Activated CD8-positive, alpha-beta memory T cell treated with anti-CD3 and anti-CD28 coated beads, Interleukin-2, amount 10 ng/mL, durations not matched to agents 7 days and 5 days (primary cell): Measurements from ENCODE around the gene SP140. TPM values are rescaled to one million over a fixed set of nuclear protein-coding genes. Genes with fewer than 3 reads are reported as not detected.
"Not testable (repeated sequence)": the region's sequence is repeated elsewhere in the genome, so short reads cannot be mapped to it uniquely, and the experiment has no call there.

ENCODE experiments used
- ATAC-seq: fragments of 150-1000 bp; cut with Tn5 transposase; one replicate; pipeline ENCODE4 v1.10.0; 2021; ENCODE audit warnings: moderate library complexity
- CTCF ChIA-PET: fragments of 350-600 bp; sonication (Branson Sonifier 250); formaldehyde crosslinking; loops from one replicate; lab custom pipeline; 2021; ENCODE audit warnings: antibody characterized with exemption; lab: Charles Lee
- DNase-seq: peaks from one replicate; pipeline ENCODE4 v3.0.0-alpha.2; 2020
- H3K27ac Mint-ChIP-seq: one replicate; pipeline ENCODE4 v1.8.0; 2021; ENCODE audit warnings: mild to moderate bottlenecking, mixed read lengths
- H3K27me3 Mint-ChIP-seq: one replicate; pipeline ENCODE4 v1.8.0; 2021; ENCODE audit warnings: mixed read lengths
- H3K36me3 Mint-ChIP-seq: one replicate; pipeline ENCODE4 v1.8.0; 2021; ENCODE audit warnings: mild to moderate bottlenecking, mixed read lengths
- H3K4me1 Mint-ChIP-seq: one replicate; pipeline ENCODE4 v1.8.0; 2021; ENCODE audit warnings: mixed read lengths
- H3K4me3 Mint-ChIP-seq: one replicate; pipeline ENCODE4 v1.8.0; 2021; ENCODE audit warnings: mild to moderate bottlenecking, moderate library complexity, mixed read lengths
- H3K9me3 Mint-ChIP-seq: one replicate; pipeline ENCODE4 v1.8.0; 2022; ENCODE audit warnings: low read depth, mixed read lengths
- total RNA-seq, 2 experiments: library from RNA; stranded (reverse); gene quantifications; one replicate each; pipeline ENCODE4 v1.2.3, GENCODE V29; 2021

Gene SP140
- total RNA-seq, 2 experiments from 2014 or later = 132 to 142 TPM

DNA sequence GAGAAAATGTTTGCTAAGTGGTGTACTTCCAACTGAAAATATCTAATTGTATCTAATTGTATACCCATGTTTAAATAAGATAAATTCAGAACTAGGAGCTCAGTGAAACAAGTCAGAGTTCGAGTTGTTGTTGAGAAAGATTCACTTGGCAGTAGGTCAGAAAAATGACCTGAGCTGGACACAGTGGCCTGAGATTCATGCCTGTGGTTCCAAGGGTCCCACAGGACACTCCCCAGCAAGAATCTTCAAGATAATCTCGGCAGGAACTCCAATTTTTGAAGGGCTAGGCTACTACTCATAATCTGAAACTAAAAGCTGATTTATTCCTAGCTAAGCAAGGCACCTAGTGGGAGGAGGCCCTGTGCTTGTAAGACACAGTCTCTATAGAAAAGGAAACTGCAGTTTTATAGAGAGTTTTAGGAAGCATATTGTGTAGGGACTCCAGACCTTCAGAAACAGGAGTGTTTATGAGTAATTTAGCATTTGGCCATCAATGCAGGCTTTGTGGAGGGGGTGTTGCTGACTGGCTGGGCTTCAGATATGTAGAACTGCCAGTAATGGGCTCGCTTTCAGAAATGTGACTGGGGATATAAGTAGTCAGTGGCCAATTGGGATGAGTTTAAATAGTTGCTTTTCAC, 43.2 kb downstream of the SP140 start:
- CTCF ChIA-PET = no interaction called here
- peak; percentile 55 for ATAC-seq
- no peak overlapping the region for H3K4me3 Mint-ChIP-seq

DNA sequence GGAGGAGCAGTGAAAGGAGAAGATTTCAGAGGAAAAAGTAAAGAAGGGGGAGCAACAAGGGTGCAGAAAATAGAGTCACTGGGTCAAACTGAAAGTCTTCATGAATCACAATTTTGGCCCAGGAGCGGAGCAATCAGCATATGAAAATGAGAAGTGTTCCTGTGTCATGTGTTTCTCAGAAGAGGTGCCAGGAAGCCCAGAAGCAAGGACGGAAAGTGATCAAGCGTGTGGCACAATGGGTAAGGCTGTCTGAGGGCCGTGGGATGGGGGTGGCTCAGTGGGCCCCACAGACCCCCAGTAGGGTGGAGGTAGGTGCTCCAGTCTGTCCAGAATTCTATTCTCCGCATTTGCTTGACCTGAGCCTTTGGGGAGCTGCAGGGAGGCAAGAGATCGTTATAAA, 44.2 kb downstream of the SP140 start:
- H3K36me3 Mint-ChIP-seq = peaks cover 84% of the 10 kb centered on the region
- H3K4me3 Mint-ChIP-seq = no peak overlapping the region
- CTCF ChIA-PET = no interaction called here
- H3K27me3 Mint-ChIP-seq = no peaks in the 10 kb centered on the region
- peak overlapping the region; percentile 72 for H3K27ac Mint-ChIP-seq
- ATAC-seq (no peak), DNase-seq (no peak)
- peaks cover 38% of the 10 kb centered on the region for H3K4me1 Mint-ChIP-seq
- peaks cover 7% of the 10 kb centered on the region for H3K9me3 Mint-ChIP-seq

More for the DNA sequence above, 43.2 kb downstream of the SP140 start:
- peaks cover 7% of the 10 kb centered on the region for H3K9me3 Mint-ChIP-seq
- peaks cover 88% of the 10 kb centered on the region for H3K36me3 Mint-ChIP-seq
- H3K4me1 Mint-ChIP-seq = peaks cover 44% of the 10 kb centered on the region
- peak overlapping the region; percentile 72 for H3K27ac Mint-ChIP-seq
- no peak for DNase-seq
- H3K27me3 Mint-ChIP-seq = no peaks in the 10 kb centered on the region

DNA sequence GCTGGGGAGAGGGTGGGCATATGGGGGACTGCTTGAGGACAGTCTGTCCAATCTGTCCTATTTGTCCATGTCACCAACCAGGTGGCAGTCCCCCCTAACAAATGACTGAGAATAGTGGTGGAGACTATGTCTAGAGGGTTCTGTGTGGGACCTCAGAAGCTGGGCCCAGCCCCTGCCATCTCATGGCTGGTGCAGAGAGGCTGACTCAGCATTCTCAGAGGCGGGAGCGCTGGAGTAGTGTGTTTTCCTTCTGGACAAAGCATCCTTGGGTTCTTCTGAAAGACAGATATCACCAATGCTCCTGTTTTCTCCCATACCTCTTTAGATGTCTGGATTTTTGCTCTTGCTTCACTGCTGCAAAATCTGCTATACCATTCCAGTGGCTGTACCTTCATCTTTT, 57.4 kb downstream of the SP140 start:
- no peak overlapping the region for H3K27ac Mint-ChIP-seq
- ATAC-seq (no peak), DNase-seq (no peak)
- peaks cover 17% of the 10 kb centered on the region for H3K4me1 Mint-ChIP-seq
- CTCF ChIA-PET = no interaction called here
- peaks cover 69% of the 10 kb centered on the region for H3K36me3 Mint-ChIP-seq
- H3K9me3 Mint-ChIP-seq = peaks cover 2% of the 10 kb centered on the region
- no peaks in the 10 kb centered on the region for H3K27me3 Mint-ChIP-seq
- H3K4me3 Mint-ChIP-seq = no peak overlapping the region

DNA sequence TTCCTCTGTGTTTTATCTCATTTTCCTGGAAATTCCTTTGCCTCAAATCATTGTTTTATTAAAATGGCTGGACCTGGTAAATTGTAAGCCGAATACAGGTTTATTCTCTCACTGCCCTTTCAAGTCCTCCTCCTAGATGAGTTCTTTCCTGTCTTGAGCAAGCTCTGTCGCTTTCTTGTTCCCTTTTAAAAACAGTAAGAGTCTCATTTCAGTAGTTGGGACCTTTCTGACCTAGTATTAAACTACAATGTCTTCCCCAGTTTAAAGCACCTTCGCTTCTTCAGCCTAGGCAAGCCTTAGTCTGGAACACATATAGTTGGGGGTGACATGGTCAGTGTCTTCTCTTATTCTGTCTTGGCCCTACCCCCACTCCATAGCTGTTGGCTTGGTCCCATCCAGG, 60.5 kb downstream of the SP140 start:
- CTCF ChIA-PET = no interaction called here
- Mint-ChIP-seq H3K27me3 (no peaks in the 10 kb centered on the region), H3K27ac (no peak overlapping the region), H3K36me3 (peaks cover 75% of the 10 kb centered on the region), H3K4me1 (peaks cover 31% of the 10 kb centered on the region), H3K4me3 (no peak overlapping the region), H3K9me3 (peaks cover 3% of the 10 kb centered on the region)
- no peak for DNase-seq
- no peak for ATAC-seq

DNA sequence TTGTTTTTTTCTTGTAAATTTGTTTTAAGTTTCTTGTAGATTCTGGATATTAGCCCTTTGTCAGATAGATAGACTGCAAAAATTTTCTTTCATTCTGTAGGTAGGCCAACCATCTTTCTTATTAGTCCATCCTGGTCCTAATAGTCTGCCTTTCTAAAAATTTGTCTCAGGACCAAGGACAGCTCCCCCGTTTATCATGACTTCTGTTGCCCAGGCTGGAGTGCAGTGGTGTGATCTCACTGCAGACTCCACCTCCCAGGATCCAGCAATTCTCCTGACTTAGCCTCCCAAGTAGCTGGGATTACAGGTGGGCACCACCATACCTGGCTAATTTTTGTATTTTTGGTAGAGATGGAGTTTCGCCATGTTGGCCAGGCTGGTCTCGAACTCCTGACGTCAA, 63.8 kb downstream of the SP140 start:
- Mint-ChIP-seq H3K4me1 (peaks cover 31% of the 10 kb centered on the region), H3K36me3 (peaks cover 88% of the 10 kb centered on the region)
- H3K27me3 Mint-ChIP-seq, H3K4me3 Mint-ChIP-seq, H3K27ac Mint-ChIP-seq, ATAC-seq, H3K9me3 Mint-ChIP-seq, DNase-seq: not testable (repeated sequence)
- CTCF ChIA-PET = interaction anchor here (1.0 to 1.6 kb wide), 2 partner anchors 16 to 129 kb away, joined by 3 to 4 read pairs; no protein-coding TSS in a partner anchor

DNA sequence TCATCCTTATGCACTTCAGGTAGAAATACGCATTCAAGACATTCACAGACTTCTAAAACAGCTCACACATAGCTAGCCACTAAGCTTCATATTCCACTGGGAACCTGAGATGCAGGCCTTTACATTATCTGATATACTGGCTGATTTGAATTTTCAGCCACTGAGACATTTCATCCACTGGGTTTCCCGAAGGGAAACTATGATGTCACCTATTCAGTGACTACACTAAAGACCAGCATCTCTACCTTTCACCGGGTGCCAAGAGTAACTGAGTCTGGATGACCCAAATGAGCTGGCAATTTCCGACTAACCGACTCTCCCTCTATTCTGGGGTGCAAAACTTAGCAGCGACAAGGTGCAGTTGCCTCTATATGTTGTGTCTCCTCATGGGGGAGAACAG, 69.7 kb downstream of the SP140 start:
- Mint-ChIP-seq H3K4me3 (no peak overlapping the region), H3K27ac (no peak overlapping the region), H3K36me3 (peaks cover 97% of the 10 kb centered on the region), H3K27me3 (no peaks in the 10 kb centered on the region), H3K4me1 (peaks cover 11% of the 10 kb centered on the region), H3K9me3 (peaks cover 10% of the 10 kb centered on the region)
- DNase-seq = no peak
- CTCF ChIA-PET = no interaction called here
- ATAC-seq = no peak

DNA sequence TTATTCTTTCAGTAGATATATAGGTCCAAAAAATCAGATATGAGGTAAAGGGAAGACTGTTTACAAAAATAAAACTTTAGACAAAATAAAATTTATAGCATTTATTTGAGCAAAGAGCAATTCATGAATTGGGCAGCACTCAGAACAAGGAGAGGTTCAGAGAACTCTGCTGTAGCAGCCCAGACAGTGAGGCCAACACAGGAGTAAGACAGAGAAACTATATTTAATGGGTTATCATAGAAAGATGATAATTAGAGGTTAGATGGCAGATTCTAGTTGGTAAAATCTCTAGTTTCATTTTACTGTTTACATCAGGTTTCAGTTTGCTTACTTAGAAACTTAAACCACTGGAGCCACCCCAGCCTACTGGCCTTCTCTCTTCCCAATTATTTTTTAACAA, 71.4 kb downstream of the SP140 start:
- H3K4me3 Mint-ChIP-seq = no peak overlapping the region
- no peak overlapping the region for H3K27ac Mint-ChIP-seq
- H3K4me1 Mint-ChIP-seq = peaks cover 11% of the 10 kb centered on the region
- DNase-seq (no peak), ATAC-seq (no peak)
- H3K36me3 Mint-ChIP-seq = peaks cover 95% of the 10 kb centered on the region
- peaks cover 18% of the 10 kb centered on the region for H3K9me3 Mint-ChIP-seq
- no peaks in the 10 kb centered on the region for H3K27me3 Mint-ChIP-seq
- CTCF ChIA-PET = interaction anchor here (1.5 kb wide), 1 partner anchor 16 kb away, joined by 4 read pairs; no protein-coding TSS in a partner anchor

DNA sequence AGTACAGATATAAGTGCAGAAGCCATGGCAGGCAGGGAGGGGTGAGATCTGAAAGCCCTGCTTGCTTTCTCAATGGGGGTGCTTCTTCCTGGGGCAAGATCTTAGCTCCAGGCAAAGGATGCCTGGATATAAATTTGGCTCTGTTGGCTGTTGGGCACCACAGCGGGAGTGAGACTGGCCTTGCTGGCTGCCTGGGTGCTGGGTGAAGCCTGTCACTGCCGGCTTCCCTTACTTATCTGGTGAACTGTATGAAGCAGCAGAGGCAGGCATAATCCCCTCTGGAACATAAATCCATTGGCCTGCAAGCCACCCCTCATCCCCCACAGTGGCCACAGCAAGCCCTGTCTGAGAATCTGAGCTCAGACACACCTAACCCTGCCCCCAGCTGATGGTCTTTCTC, 74.1 kb downstream of the SP140 start:
- peaks cover 28% of the 10 kb centered on the region for H3K9me3 Mint-ChIP-seq

DNA sequence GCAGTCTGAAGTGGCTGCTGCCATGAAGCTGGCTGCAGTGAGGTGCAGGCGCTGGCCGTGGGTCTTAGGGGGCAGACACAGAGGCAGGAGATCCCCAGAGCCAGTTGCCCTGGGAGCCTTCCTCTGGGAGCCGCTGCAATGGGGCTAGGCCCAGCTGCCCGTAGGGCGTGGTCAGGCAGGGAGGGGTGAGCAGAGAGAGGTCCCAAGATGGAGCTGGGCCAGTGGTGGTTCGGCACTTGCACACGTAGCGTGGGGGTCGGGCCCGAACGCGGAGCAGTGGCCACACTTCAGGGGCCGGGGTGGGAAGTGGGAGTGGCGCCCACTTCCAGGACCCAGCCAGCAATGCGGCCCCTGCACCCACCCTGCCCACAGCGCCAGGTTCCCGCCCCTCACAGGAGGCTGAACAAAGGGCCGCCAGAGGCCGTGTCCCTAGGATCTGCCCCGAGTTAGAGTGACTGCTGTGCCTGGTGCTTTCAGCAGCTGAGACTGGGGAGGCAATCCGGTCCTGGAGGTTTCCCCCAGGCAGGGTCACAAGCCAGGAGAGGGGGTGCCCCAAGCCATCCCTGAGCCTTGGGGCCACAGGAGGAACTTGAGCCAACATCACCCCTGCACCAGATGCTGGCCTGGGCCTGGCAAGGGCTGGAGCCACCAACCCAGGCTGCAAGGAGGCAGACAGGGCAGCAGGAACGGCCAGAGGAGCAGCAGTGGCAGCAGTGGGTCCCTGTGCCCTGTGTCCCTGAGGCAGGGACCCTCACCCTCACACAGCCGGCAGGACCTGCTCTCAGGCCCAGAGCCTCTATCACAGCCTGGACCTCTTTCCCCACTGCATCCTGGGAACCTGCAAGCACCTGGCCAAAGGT, 80.1 kb downstream of the SP140 start:
- Mint-ChIP-seq H3K4me3 (no peak overlapping the region), H3K9me3 (peaks cover 13% of the 10 kb centered on the region), H3K36me3 (peaks cover 61% of the 10 kb centered on the region), H3K27ac (no peak overlapping the region), H3K4me1 (no peaks in the 10 kb centered on the region), H3K27me3 (no peaks in the 10 kb centered on the region)
- ATAC-seq (no peak), DNase-seq (no peak)
- CTCF ChIA-PET = no interaction called here

More for the DNA sequence above, 74.1 kb downstream of the SP140 start:
- CTCF ChIA-PET = no interaction called here
- Mint-ChIP-seq H3K27ac (no peak overlapping the region), H3K4me3 (no peak overlapping the region), H3K4me1 (peaks cover 11% of the 10 kb centered on the region), H3K36me3 (peaks cover 87% of the 10 kb centered on the region), H3K27me3 (no peaks in the 10 kb centered on the region)
- ATAC-seq (no peak), DNase-seq (no peak)

DNA sequence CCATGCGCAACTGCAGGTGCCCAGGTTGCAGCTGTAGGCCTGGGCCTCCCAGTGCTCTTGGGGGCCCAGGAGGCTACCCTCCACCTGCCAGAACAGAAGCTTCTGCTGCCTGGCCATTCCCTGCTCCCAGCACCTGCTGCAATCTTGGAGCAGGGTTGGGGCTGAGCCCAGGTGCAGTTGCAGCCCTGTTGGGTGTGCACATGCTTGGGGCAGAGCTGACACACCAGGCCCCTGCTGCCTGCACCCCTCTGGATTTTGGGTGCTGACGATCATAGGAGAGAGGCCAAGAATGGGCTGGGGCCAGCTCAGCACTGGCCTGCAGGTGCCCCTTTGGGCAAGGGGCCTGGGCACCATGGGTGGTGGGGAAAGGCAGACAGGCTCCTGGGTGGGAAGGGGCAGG, 80.9 kb downstream of the SP140 start:
- Mint-ChIP-seq H3K27me3 (no peaks in the 10 kb centered on the region), H3K9me3 (peaks cover 13% of the 10 kb centered on the region), H3K4me1 (no peaks in the 10 kb centered on the region), H3K27ac (no peak overlapping the region), H3K36me3 (peaks cover 58% of the 10 kb centered on the region), H3K4me3 (no peak overlapping the region)
- ATAC-seq (peak; percentile 20), DNase-seq (no peak)
- CTCF ChIA-PET = no interaction called here

DNA sequence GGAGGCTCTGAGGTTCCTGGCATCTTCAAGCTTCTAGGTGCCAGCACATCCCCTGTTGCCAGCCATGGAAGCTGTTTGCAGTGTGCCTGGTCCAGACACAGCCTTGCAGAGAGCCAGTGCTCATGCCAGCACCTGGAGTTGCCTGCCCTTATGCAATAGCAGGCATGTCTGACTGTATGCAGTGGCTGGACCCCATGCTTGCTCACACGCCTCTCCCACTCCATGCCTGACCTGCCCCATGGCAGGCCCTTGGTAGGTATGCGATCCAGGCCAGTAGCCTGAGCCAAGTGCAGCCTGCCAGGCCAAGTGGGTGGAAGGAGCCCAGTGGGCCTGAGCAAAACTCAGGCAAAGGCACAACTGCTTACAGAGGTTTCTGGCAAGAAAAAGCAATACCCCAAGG, 81.9 kb downstream of the SP140 start:
- peaks cover 56% of the 10 kb centered on the region for H3K36me3 Mint-ChIP-seq
- no peak overlapping the region for H3K27ac Mint-ChIP-seq
- no peaks in the 10 kb centered on the region for H3K27me3 Mint-ChIP-seq
- DNase-seq (no peak), ATAC-seq (no peak)
- CTCF ChIA-PET = no interaction called here
- peaks cover 7% of the 10 kb centered on the region for H3K9me3 Mint-ChIP-seq
- no peaks in the 10 kb centered on the region for H3K4me1 Mint-ChIP-seq
- H3K4me3 Mint-ChIP-seq = no peak overlapping the region

DNA sequence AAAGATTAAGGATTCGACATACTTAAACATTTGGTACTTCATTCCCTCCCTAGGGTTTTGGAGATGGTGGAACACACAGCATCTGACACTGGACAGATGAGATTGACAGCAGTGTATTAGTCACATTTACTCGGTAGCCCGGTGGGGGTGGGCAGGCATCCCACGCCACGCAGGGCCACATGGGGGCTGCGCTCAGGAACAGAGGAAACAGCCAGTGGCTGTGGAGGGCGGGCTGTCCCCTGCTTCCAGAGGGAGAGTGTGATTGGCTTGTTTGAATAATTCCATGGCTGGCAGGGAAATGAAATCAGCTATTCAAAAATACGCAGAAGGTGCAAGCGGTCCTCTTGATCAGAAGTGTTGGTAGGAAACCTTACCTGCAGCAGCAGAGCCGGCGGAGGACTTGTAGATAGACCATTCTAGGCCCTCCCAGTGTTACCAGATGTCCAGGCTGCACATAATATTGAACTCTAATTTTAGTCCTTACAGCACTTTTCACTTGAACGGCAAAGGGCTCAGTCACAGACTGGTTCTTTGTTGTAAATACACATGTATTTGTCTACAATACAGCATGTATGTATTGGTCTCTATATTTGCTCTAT, 83.0 kb downstream of the SP140 start:
- no peaks in the 10 kb centered on the region for H3K27me3 Mint-ChIP-seq
- H3K36me3 Mint-ChIP-seq = peaks cover 56% of the 10 kb centered on the region
- no peak overlapping the region for H3K27ac Mint-ChIP-seq
- H3K9me3 Mint-ChIP-seq = no peaks in the 10 kb centered on the region
- CTCF ChIA-PET = interaction anchor here (1.2 kb wide), 1 partner anchor 11 kb away, joined by 3 read pairs; no protein-coding TSS in a partner anchor
- no peak for DNase-seq
- no peaks in the 10 kb centered on the region for H3K4me1 Mint-ChIP-seq
- no peak for ATAC-seq
- no peak overlapping the region for H3K4me3 Mint-ChIP-seq

DNA sequence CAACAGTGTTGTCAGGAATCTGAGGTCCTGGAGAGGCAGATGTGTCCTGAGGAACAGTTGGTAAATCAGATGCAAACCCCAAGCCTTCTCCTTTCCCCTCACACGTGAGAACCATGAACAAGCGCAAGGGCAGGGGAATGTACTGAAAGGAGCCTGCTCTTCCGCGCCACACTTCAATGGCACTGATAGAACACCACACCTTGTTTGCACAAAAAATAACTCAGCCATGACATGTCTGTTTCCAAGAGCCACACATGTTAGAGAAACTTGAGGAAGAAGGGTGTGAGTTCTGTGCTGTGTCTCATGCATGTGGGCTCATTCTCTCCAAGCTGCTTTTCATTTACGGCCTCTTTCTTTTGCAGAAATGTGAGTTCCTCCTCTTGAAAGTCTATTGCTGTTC, 85.3 kb downstream of the SP140 start:
- ATAC-seq = not testable (repeated sequence)

More for the DNA sequence above, 85.3 kb downstream of the SP140 start:
- H3K4me1 Mint-ChIP-seq, DNase-seq, H3K4me3 Mint-ChIP-seq, CTCF ChIA-PET, H3K27ac Mint-ChIP-seq, H3K27me3 Mint-ChIP-seq, H3K9me3 Mint-ChIP-seq: not testable (repeated sequence)
- H3K36me3 Mint-ChIP-seq = peaks cover 57% of the 10 kb centered on the region
